GM18511 (cell line): Measurements from ENCODE around the gene EBF3.
"Not testable (repeated sequence)": the region's sequence is repeated elsewhere in the genome, so short reads cannot be mapped to it uniquely, and the experiment has no call there.

Experiments
- ATAC-seq: cut with Tn5 transposase; IDR thresholded peaks from one replicate; pipeline ENCODE4 v1.9.1; 2021; ENCODE audit warnings: mild to moderate bottlenecking, moderate library complexity; ENCODE audit not compliant: unreplicated experiment

EBF3 gene

GRCh38 chr10:129929343-129930292 is 34.5 kb downstream of the EBF3 start:
- ATAC-seq = no peak

- no peak for ATAC-seq
These were observed 36.5 kb downstream of the EBF3 start for GRCh38 chr10:129927351-129928120.

- no peak for ATAC-seq
These were observed 37.7 kb downstream of the EBF3 start for GRCh38 chr10:129926066-129927055.

- no peak for ATAC-seq
These were observed 39.5 kb downstream of the EBF3 start for GRCh38 chr10:129924375-129925085.

GRCh38 chr10:129922598-129923123 is 41.4 kb downstream of the EBF3 start:
- ATAC-seq = no peak

- ATAC-seq = no peak
These were observed 42.1 kb downstream of the EBF3 start for GRCh38 chr10:129921801-129922597.

GRCh38 chr10:129921065-129921670 is 42.9 kb downstream of the EBF3 start:
- ATAC-seq = no peak

GRCh38 chr10:129920187-129920586 is 43.9 kb downstream of the EBF3 start:
- not testable (repeated sequence) for ATAC-seq

GRCh38 chr10:129919358-129919757 is 44.7 kb downstream of the EBF3 start:
- no peak for ATAC-seq

GRCh38 chr10:129918836-129919235 is 45.2 kb downstream of the EBF3 start:
- no peak for ATAC-seq

GRCh38 chr10:129918401-129918800 is 45.7 kb downstream of the EBF3 start:
- no peak for ATAC-seq

- no peak for ATAC-seq
These were observed 46.1 kb downstream of the EBF3 start for GRCh38 chr10:129917936-129918335.

- no peak for ATAC-seq
These were observed 47.5 kb downstream of the EBF3 start for GRCh38 chr10:129916506-129916995.

GRCh38 chr10:129915526-129916378 is 48.3 kb downstream of the EBF3 start:
- no peak for ATAC-seq

- ATAC-seq = no peak
These were observed 49.1 kb downstream of the EBF3 start for GRCh38 chr10:129914960-129915359.

GRCh38 chr10:129914153-129914855 is 49.8 kb downstream of the EBF3 start:
- no peak for ATAC-seq
